Astrocyte (in vitro differentiated cells and primary cell): ENCODE data around the gene CCNE1. TPM values are rescaled to one million over a fixed set of nuclear protein-coding genes. Genes with fewer than 3 reads are reported as not detected.
A peak's percentile ranks its signal among the peaks of the same experiment; 100 is the strongest.

Source experiments
- DNase-seq: peaks from one replicate; pipeline ENCODE4 v3.0.0-alpha.2; 2010; ENCODE audit warnings: low read depth
- FAIRE-seq: peaks from 2 replicates; lab custom pipeline; 2011; peaks lifted over from hg19 to GRCh38; lab: Jason Lieb, UNC
- H2AFZ ChIP-seq: 2 replicates; pipeline ENCODE4 v1.6.0; 2012; ENCODE audit warnings: low read depth, low read length, inconsistent platforms
- H3K27ac ChIP-seq: 2 replicates; pipeline ENCODE4 v1.5.1; 2011; ENCODE audit warnings: low read depth, low read length, inconsistent platforms
- H3K27me3 ChIP-seq: 2 replicates; pipeline ENCODE4 v1.6.0; 2011; ENCODE audit warnings: low read length, inconsistent platforms; ENCODE audit not compliant: insufficient read depth
- H3K36me3 ChIP-seq: 2 replicates; pipeline ENCODE4 v1.5.1; 2011; ENCODE audit warnings: low read length, inconsistent platforms; ENCODE audit not compliant: insufficient read depth
- H3K4me1 ChIP-seq: 2 replicates; pipeline ENCODE4 v1.5.1; 2011; ENCODE audit warnings: low read length, inconsistent platforms; ENCODE audit not compliant: insufficient read depth
- H3K4me2 ChIP-seq: 2 replicates; pipeline ENCODE4 v1.6.0; 2012; ENCODE audit warnings: low read length, inconsistent platforms
- H3K4me3 ChIP-seq: 2 replicates; pipeline ENCODE4 v1.5.1; 2011; ENCODE audit warnings: low read depth, mild to moderate bottlenecking, low read length, inconsistent platforms; ENCODE audit not compliant: insufficient read depth
- H3K79me2 ChIP-seq: 2 replicates; pipeline ENCODE4 v1.6.0; 2012; ENCODE audit warnings: mild to moderate bottlenecking, low read length, inconsistent platforms; ENCODE audit not compliant: insufficient read depth
- H3K9ac ChIP-seq: 2 replicates; pipeline ENCODE4 v1.6.0; 2012; ENCODE audit warnings: mild to moderate bottlenecking, low read length, inconsistent platforms
- H3K9me3 ChIP-seq: 2 replicates; pipeline ENCODE4 v1.5.1; 2012; ENCODE audit warnings: low read depth, mild to moderate bottlenecking, low read length, inconsistent platforms; ENCODE audit not compliant: insufficient read depth
- H4K20me1 ChIP-seq: 2 replicates; pipeline ENCODE4 v1.6.0; 2012; ENCODE audit warnings: low read length, inconsistent platforms; ENCODE audit not compliant: insufficient read depth
- H3K27ac Mint-ChIP-seq: one replicate; pipeline ENCODE4 v1.8.0; 2021; ENCODE audit warnings: mild to moderate bottlenecking, mixed read lengths; ENCODE audit not compliant: unreplicated experiment
- H3K27me3 Mint-ChIP-seq: one replicate; pipeline ENCODE4 v1.8.0; 2021; ENCODE audit warnings: low read depth, mixed read lengths; ENCODE audit not compliant: unreplicated experiment
- H3K36me3 Mint-ChIP-seq: one replicate; pipeline ENCODE4 v1.8.0; 2021; ENCODE audit warnings: low read depth, mixed read lengths; ENCODE audit not compliant: unreplicated experiment
- H3K4me1 Mint-ChIP-seq: one replicate; pipeline ENCODE4 v1.8.0; 2021; ENCODE audit warnings: low read depth, mixed read lengths; ENCODE audit not compliant: unreplicated experiment
- H3K4me3 Mint-ChIP-seq: one replicate; pipeline ENCODE4 v1.8.0; 2021; ENCODE audit warnings: mild to moderate bottlenecking, moderate library complexity, mixed read lengths; ENCODE audit not compliant: unreplicated experiment
- H3K9me3 Mint-ChIP-seq: one replicate; pipeline ENCODE4 v1.8.0; 2021; ENCODE audit warnings: mild to moderate bottlenecking, mixed read lengths; ENCODE audit not compliant: unreplicated experiment
- EZH2 ChIP-seq: IDR thresholded peaks from 2 replicates; pipeline ENCODE4 v1.6.1; 2012; ENCODE audit warnings: mild to moderate bottlenecking, low read length, inconsistent platforms; ENCODE audit not compliant: insufficient read depth
- total RNA-seq: library from RNA; stranded (reverse); gene quantifications from 2 replicates; pipeline ENCODE4 v1.2.1, GENCODE V29; 2021
- TF ChIP-seq, protein P1 (sequence below): IDR thresholded peaks from 2 replicates; pipeline ENCODE4 v1.5.1; 2011; ENCODE audit warnings: low read depth, mild to moderate bottlenecking, inconsistent platforms, low read length, moderate library complexity; ENCODE audit not compliant: insufficient read depth

Gene CCNE1
- total RNA-seq, 1 donor from 2014 or later = 8.8 TPM

DNA sequence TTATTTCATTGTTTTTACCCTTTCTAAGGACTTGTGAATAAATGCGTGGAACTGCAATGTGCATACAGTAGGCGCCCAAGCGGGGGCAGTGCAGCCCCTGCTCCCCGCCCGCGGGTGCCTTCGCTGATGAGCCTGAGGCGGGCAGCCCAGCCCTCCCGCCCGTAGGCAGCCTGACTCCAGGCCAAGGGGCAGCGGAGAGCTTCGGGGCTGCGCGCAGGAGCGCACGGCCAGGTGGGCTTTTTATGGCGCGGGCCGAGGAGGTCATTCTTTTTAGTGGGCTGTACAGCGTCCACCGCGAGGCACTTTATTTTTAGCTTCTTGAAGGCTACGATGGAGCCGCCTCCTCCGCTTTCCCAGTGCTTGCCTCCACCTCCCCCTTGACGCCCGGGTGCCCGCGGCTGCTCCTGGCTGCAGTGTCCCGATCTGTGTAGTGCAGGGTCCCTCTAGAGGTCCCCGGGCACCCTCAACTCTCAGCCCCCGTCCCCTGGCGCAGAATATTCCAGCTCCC is 60.5 kb downstream of the CCNE1 start:
- no peaks in the 10 kb centered on the region for H3K4me1 Mint-ChIP-seq
- H3K27ac Mint-ChIP-seq = no peak overlapping the region
- Histone ChIP-seq H3K36me3 (no peaks in the 10 kb centered on the region), H4K20me1 (no peaks in the 10 kb centered on the region), H3K4me1 (no peaks in the 10 kb centered on the region), H2AFZ (no peak overlapping the region), H3K4me3 (no peak overlapping the region), H3K4me2 (peak overlapping the region; percentile 36), H3K27ac (no peak overlapping the region), H3K9me3 (no peaks in the 10 kb centered on the region), H3K27me3 (no peaks in the 10 kb centered on the region), H3K9ac (no peak overlapping the region), H3K79me2 (no peaks in the 10 kb centered on the region)
- FAIRE-seq (no peak), DNase-seq (peak; percentile 6)
- TF ChIP-seq, protein P1, sequence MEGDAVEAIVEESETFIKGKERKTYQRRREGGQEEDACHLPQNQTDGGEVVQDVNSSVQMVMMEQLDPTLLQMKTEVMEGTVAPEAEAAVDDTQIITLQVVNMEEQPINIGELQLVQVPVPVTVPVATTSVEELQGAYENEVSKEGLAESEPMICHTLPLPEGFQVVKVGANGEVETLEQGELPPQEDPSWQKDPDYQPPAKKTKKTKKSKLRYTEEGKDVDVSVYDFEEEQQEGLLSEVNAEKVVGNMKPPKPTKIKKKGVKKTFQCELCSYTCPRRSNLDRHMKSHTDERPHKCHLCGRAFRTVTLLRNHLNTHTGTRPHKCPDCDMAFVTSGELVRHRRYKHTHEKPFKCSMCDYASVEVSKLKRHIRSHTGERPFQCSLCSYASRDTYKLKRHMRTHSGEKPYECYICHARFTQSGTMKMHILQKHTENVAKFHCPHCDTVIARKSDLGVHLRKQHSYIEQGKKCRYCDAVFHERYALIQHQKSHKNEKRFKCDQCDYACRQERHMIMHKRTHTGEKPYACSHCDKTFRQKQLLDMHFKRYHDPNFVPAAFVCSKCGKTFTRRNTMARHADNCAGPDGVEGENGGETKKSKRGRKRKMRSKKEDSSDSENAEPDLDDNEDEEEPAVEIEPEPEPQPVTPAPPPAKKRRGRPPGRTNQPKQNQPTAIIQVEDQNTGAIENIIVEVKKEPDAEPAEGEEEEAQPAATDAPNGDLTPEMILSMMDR = no peak
- TF ChIP-seq EZH2 = no peak
- H3K36me3 Mint-ChIP-seq = no peaks in the 10 kb centered on the region
- no peaks in the 10 kb centered on the region for H3K9me3 Mint-ChIP-seq
- peaks cover 24% of the 10 kb centered on the region for H3K27me3 Mint-ChIP-seq
- H3K4me3 Mint-ChIP-seq = peak overlapping the region; percentile 20

DNA sequence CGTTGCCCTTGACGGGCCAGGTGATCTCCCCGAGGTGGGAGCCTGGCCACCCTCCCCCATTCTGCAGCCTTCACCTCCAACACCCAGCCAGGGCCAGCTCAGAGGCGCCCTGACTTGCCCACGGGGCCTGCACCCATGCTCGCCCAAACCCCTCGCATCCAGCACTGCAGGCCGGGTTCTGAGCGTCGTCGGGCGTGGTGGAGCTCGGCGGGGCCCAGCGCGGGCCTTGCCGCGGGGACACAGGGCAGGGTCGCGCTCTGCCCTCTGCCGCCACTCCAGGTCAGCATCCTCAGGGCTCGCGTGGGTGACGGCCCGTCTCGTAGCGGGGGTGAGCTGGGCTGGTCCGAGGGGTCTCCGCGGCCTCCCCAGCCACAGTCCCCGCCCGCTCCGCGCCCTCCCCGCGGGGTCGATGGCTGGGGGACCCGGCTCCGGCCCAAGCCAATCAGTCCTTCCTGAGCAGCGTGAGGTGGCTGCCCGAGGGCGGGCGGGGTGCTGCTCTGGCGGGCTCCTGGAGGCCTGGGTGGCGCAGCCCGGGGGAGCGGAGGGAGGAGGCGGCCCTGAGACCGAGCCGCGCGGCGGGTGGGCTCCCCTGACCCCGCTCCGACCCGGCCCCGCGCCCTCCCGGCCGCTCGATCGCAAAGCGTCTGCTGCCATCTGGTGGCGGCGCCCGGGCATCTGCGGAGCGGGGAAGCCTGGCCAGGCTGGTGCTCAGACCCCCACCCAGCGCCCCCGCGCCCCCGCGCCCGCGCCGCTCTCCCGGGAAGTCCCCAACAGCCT is 61.4 kb downstream of the CCNE1 start:
- no peak overlapping the region for H3K27ac Mint-ChIP-seq
- peak overlapping the region; percentile 66 for H3K4me3 Mint-ChIP-seq
- H3K4me3 ChIP-seq = peak overlapping the region; percentile 33
- no peaks in the 10 kb centered on the region for H3K27me3 ChIP-seq
- H3K9me3 ChIP-seq = no peaks in the 10 kb centered on the region
- H3K27ac ChIP-seq = no peak overlapping the region
- H3K36me3 Mint-ChIP-seq = no peaks in the 10 kb centered on the region
- peak overlapping the region; percentile 69 for H2AFZ ChIP-seq
- H4K20me1 ChIP-seq = no peaks in the 10 kb centered on the region
- no peaks in the 10 kb centered on the region for H3K4me1 ChIP-seq
- no peak overlapping the region for H3K9ac ChIP-seq
- H3K36me3 ChIP-seq = no peaks in the 10 kb centered on the region
- peaks cover 30% of the 10 kb centered on the region for H3K27me3 Mint-ChIP-seq
- DNase-seq = no peak
- H3K4me2 ChIP-seq = peak overlapping the region; percentile 79
- H3K79me2 ChIP-seq = no peaks in the 10 kb centered on the region
- H3K4me1 Mint-ChIP-seq = no peaks in the 10 kb centered on the region
- TF ChIP-seq, protein P1 = no peak
- peak; percentile 0 for TF ChIP-seq EZH2
- no peak for FAIRE-seq
- no peaks in the 10 kb centered on the region for H3K9me3 Mint-ChIP-seq

Other genes starting within 250 kb of the CCNE1 start
- gene POP4, start 205.7 kb upstream of the CCNE1 start, total RNA-seq = 52.3 and 60.6 TPM in 2 replicates
- 10.8 and 13.1 TPM in 2 replicates for gene PLEKHF1, start 146.5 kb upstream of the CCNE1 start, total RNA-seq
- 38.7 and 40.9 TPM in 2 replicates for gene C19orf12, start 96.7 kb upstream of the CCNE1 start, total RNA-seq
- 61.0 and 61.4 TPM in 2 replicates for gene URI1, start 130.2 kb downstream of the CCNE1 start, total RNA-seq